ENCODE results near the gene IDH3B.

DNA sequence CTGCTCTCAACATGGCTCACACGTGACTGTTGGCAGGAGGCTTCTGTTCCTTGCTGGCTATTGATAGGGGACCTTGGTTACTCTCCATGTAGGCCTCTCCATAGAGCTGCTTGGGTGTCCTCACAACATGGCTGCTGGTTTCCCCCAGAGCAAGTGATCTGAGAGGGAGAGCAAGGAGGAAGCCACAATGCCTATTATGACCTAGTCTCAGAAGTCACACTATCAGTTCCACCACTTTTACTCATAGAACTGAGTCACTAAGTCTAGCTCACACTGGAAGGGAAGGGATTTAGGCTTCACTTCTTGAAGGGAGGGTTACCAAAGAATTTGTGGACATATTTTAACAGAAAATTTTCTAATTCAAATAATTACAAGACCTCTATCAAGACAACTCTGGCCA, 20.3 kb downstream of the IDH3B start:
- TF ChIP-seq, protein P1, sequence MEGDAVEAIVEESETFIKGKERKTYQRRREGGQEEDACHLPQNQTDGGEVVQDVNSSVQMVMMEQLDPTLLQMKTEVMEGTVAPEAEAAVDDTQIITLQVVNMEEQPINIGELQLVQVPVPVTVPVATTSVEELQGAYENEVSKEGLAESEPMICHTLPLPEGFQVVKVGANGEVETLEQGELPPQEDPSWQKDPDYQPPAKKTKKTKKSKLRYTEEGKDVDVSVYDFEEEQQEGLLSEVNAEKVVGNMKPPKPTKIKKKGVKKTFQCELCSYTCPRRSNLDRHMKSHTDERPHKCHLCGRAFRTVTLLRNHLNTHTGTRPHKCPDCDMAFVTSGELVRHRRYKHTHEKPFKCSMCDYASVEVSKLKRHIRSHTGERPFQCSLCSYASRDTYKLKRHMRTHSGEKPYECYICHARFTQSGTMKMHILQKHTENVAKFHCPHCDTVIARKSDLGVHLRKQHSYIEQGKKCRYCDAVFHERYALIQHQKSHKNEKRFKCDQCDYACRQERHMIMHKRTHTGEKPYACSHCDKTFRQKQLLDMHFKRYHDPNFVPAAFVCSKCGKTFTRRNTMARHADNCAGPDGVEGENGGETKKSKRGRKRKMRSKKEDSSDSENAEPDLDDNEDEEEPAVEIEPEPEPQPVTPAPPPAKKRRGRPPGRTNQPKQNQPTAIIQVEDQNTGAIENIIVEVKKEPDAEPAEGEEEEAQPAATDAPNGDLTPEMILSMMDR (conservative IDR thresholded peaks at IDR 0.05; ENCODE audit: low read depth, low read length), result no peak
- TF ChIP-seq EZH2 (IDR thresholded peaks at IDR 0.05; ENCODE audit: borderline replicate concordance, low read depth, low read length, poor library complexity, severe bottlenecking), result no peak

All from A673 (cell line).